ENCODE results near the gene EFHC1. TPM values are rescaled to one million over a fixed set of nuclear protein-coding genes. Genes with fewer than 3 reads are reported as not detected.

Gene EFHC1
- total and polyA plus RNA-seq, 2 of the 13 experiments (the other 11 are each of a cell fraction or from before 2014, with no cell fraction given): 23.4 to 29.5 TPM

GRCh38 chr6:52393780-52394179 lies 26.4 kb upstream of the EFHC1 start:
- Histone ChIP-seq H3K9ac (ENCODE audit: insufficient read depth, low read depth, low read length) (no peak overlapping the region), H3K9me3 (ENCODE audit: low read length) (no peaks in the 10 kb centered on the region), H3K27me3 (ENCODE audit: control insufficient read depth in 1 of 2, insufficient read depth in 2 of 2, low read length in 2 of 2) (no peaks in the 10 kb centered on the region), H3K79me2 (ENCODE audit: insufficient read depth, low read length) (peaks cover 23% of the 10 kb centered on the region), H2AFZ (ENCODE audit: low read length) (no peak overlapping the region), H3K4me3 (replicated peaks in 1 of 3; ENCODE audit: insufficient read depth in 1 of 3, low read depth in 2 of 3, low read length in 3 of 3) (no peak overlapping the region), H4K20me1 (ENCODE audit: insufficient read depth, low read length) (no peaks in the 10 kb centered on the region), H3K36me3 (replicated peaks in 1 of 2; ENCODE audit: control insufficient read depth in 1 of 2, insufficient read depth in 2 of 2, low read length in 2 of 2) (no peaks in the 10 kb centered on the region; a peak in 1 of 5 replicates), H3K27ac (ENCODE audit: extremely low read length, insufficient read depth, low read length) (no peak overlapping the region), H3K4me2 (ENCODE audit: low read depth, low read length) (no peak overlapping the region), H3K4me1 (ENCODE audit: insufficient read depth, low read length) (peaks cover 74% of the 10 kb centered on the region)
- 95% methylated on average over 1 of the region's 1 CpG for WGBS (ENCODE audit: low lambda C conversion rate)
- BruUV-seq (replicated peaks): no TSS peak
- CTCF ChIA-PET (ENCODE audit: low intra/inter-chr PET ratio, low total read pairs): no interaction called here
- intact Hi-C loops (cut with micrococcal nuclease; ENCODE audit: unreplicated experiment) (no loop called here), in situ Hi-C loops (cut with HindIII; ENCODE audit: extremely low pct_ligation_motif_present, low pct_unique_long_range_greater_than_20kb) (loop anchor here (10.0 kb wide), 1 partner anchor 229 kb away; no protein-coding TSS in a partner anchor)
- POLR2A ChIA-PET: no interaction called here
- ATAC-seq: no peak
- FAIRE-seq: no peak
- TF ChIP-seq ZNF350 (CRISPR knock-in tag; IDR thresholded peaks at IDR 0.05; ENCODE audit: borderline replicate concordance, low read depth): no peak
- peak; percentile 14 for TF ChIP-seq TEAD3 (CRISPR knock-in tag; optimal IDR thresholded peaks at IDR 0.05; ENCODE audit: borderline replicate concordance)
- TF ChIP-seq GABPA (IDR thresholded peaks at IDR 0.05; ENCODE audit: low read depth, low read length): 0 out of 2 replicates have a peak, but pooled peaks have one; percentile 22
- no peak for TF ChIP-seq GABPA (CRISPR knock-in tag; IDR thresholded peaks at IDR 0.05; ENCODE audit: low read depth)
- TF ChIP-seq RCOR2 (CRISPR knock-in tag; IDR thresholded peaks at IDR 0.05): no peak
- TF ChIP-seq, protein P1, sequence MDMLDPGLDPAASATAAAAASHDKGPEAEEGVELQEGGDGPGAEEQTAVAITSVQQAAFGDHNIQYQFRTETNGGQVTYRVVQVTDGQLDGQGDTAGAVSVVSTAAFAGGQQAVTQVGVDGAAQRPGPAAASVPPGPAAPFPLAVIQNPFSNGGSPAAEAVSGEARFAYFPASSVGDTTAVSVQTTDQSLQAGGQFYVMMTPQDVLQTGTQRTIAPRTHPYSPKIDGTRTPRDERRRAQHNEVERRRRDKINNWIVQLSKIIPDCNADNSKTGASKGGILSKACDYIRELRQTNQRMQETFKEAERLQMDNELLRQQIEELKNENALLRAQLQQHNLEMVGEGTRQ (IDR thresholded peaks at IDR 0.05; ENCODE audit: low read depth, low read length): no peak
- TF ChIP-seq, protein P1 (CRISPR knock-in tag; IDR thresholded peaks at IDR 0.05; ENCODE audit: borderline replicate concordance): no peak
- TF ChIP-seq ZNF782 (CRISPR knock-in tag; IDR thresholded peaks at IDR 0.05; ENCODE audit: borderline replicate concordance): no peak
- 0 out of 2 replicates have a peak, but pooled peaks have one; percentile 52 for TF ChIP-seq ZNF691 (CRISPR knock-in tag; IDR thresholded peaks at IDR 0.05; ENCODE audit: borderline replicate concordance, low read depth)
- TF ChIP-seq, protein P2, sequence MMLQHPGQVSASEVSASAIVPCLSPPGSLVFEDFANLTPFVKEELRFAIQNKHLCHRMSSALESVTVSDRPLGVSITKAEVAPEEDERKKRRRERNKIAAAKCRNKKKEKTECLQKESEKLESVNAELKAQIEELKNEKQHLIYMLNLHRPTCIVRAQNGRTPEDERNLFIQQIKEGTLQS (CRISPR knock-in tag; IDR thresholded peaks at IDR 0.05): no peak
- no peak for TF ChIP-seq ZNF124 (CRISPR knock-in tag; IDR thresholded peaks at IDR 0.05)
- no peak for TF ChIP-seq SNAPC5 (CRISPR knock-in tag; IDR thresholded peaks at IDR 0.05; ENCODE audit: borderline replicate concordance)
- no peak for DNase-seq (ENCODE audit: low spot score)
